GM12872 (cell line): ENCODE data around the gene NEDD8.

Source experiments
- TF ChIP-seq, protein P1 (sequence below): IDR thresholded peaks from 3 replicates; pipeline ENCODE4 v1.5.1; 2011; ENCODE audit warnings: low read depth, mild to moderate bottlenecking, low read length, moderate library complexity; ENCODE audit not compliant: insufficient read depth

The NEDD8 gene

DNA sequence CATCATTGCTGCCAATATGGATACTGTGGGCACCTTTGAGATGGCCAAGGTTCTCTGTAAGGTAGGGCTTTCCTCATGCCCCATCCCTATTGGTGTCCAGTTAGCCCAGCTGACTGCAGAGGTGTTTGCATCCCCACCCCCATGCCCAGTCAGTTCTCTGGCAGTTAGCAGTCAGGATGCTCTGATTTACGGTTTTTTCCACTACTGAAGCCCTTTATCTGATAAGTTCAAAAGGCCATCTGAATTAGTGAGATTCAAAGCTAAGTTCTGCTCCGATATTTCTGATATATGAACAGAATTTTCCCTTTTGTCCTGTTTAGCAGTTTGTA, 1.3 kb upstream of the NEDD8 start:
- TF ChIP-seq, protein P1, sequence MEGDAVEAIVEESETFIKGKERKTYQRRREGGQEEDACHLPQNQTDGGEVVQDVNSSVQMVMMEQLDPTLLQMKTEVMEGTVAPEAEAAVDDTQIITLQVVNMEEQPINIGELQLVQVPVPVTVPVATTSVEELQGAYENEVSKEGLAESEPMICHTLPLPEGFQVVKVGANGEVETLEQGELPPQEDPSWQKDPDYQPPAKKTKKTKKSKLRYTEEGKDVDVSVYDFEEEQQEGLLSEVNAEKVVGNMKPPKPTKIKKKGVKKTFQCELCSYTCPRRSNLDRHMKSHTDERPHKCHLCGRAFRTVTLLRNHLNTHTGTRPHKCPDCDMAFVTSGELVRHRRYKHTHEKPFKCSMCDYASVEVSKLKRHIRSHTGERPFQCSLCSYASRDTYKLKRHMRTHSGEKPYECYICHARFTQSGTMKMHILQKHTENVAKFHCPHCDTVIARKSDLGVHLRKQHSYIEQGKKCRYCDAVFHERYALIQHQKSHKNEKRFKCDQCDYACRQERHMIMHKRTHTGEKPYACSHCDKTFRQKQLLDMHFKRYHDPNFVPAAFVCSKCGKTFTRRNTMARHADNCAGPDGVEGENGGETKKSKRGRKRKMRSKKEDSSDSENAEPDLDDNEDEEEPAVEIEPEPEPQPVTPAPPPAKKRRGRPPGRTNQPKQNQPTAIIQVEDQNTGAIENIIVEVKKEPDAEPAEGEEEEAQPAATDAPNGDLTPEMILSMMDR = no peak

DNA sequence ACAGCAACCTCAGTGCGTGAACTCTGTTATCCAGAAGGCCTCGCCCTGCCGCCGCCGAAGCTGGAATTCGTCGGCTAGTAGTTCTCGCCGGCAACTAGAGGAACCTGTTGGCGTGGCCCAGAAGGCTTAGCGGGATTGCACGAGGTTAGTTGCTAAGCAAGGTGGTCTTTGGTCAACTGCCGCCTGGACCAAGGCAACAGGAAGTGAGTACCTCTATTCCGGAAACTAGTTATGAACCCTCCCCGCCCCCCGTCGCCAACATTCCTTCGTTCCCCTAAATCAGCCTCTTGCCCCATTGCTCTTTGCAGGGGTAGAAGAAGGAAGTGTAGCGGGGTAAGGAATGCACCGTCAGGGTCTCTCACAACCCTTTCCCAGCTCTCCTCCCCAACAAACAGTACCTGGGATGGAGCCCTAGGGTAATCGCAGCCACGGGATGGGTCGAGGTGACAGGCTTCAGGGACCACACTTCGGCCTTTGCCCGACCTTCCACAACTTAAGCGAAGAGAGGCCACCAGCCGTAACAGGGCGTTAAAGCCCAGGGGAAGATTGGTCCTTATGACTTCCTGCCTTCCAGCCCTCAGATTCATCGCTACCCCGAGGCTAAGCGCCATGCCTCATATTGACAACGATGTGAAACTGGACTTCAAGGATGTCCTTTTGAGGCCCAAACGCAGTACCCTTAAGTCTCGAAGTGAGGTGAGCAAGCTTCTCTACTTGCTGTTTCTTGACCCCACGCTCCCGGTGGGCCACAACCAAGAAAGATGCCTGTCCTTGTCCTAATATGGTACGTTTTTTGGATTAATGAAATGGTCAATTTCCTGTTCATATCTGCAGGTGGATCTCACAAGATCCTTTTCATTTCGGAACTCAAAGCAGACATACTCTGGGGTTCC, 724 bp upstream of the NEDD8 start, which contains the start of gene GMPR2:
GMPR2 (plus strand) TSS at position 285 of the 893 bp plus-strand sequence; CDS start at position 610, 325 bp downstream.
- TF ChIP-seq, protein P1 = no peak

DNA sequence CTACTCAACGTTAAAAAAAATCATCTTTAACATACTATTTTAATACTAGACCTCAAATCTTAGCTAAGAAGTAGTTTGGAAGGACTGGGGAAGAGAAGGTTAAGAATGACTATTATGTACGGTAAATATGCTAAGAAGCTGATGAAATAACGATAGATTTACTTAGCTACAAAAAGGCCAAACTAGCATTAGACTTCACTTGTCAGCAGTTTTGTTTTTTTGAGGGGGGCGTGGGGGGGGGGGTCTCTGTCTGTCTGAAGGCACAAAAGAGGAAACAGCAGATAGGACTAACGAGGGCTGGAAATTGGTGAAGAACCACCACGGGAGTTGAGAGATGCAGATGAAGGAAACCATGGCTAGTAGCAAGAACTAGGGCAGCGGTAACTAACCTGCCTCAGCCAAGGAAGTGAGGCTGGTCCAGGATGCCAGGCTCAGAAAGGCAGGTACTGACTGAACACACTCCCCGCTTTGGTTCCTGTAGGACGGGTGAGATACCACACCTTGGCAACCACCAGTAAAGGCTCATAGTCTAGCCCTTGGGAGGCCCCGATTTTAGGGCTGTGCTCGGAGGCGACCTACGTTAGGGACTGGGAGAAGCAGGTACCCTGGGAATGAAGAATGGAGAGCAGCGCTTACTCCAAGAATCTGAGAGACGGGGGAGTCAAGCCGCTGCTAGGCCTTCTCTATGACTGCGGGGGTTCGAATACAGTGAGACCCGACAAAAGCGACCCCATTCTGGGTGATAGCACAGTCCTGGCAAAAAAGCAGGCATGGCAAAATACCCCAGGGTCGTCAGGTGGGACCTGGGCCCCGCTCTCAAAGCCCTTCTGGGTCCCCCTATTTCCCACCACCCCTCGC, 675 bp downstream of the NEDD8 start:
- TF ChIP-seq, protein P1 = no peak

DNA sequence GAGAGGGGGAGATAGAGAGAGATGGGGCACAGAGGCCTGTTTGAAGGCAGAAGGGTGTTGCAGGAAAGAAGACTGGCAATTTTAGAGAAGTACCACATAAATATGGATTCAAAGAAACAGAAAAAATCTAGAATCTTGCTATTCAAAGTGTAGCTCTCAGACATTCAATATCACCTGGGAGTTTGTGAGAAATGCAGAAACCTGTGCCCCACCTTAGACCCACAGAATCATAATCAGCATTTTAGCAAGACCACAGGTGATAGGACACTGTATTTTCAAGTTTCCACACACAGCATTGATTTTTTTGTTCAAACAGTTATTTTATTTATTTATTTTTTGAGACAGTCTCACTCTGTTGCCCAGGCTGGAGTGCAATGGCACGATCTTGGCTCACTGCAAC, 3.3 kb downstream of the NEDD8 start:
- TF ChIP-seq, protein P1 = no peak

DNA sequence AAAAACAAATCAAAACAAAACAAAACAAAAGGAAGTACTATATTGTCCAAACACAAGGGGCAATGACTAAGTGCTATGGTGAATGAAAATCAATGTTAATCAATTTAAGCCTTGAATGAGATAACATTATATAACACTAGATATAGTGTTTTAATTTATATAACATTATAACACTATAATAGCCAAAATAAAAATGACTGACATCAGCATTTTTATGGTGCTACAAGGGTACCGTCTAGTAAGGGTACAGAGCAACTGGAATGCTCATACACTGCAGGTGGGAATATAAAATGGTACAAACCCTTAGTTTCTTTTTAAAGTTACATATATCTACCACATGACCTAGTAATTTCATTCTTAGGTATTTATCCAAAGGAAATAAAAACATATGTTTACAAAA, 5.7 kb downstream of the NEDD8 start:
- TF ChIP-seq, protein P1 = no peak

DNA sequence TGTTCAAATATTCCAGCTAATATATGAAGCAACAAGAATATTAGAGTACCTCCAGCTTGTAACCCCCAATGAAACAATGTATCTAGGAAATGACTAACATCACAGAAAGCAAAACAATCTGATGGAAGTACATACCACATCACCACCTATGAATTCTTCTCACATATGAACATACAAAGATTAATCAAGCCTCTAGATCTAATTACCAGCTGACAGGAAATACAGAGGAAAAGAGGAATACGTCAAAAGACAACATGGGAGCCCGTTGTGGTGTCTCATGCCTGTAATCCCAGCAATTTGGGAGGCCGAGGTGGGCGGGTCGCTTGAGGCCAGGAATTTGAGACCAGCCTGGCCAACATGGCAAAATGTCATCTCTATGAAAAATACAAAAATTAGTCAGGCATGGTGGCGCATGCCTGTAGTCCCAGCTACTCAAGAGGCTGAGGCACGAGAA, 7.5 kb downstream of the NEDD8 start:
- TF ChIP-seq, protein P1 = no peak

DNA sequence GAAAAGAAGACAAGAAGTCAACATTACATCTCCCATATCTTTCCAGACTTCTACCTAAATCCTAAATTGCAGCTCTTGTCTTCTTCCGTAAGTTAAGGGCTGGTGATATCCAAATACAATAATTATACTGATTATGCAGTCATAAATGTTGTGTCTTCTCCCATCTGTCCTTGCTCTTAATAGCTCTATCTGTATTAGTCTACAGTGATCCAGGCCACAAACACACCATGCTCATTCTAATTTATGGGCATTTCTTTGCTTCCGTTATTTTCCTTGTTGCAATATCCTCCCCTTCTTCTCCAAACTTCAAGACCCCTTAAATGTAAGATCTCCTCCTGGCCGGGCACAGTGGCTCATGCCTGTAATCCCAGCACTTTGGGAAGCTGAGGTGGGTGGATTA, 12.6 kb downstream of the NEDD8 start:
- TF ChIP-seq, protein P1 = no peak
